HepG2 (cell line): Measurements from ENCODE around the gene COX4I2. TPM values are rescaled to one million over a fixed set of nuclear protein-coding genes. Genes with fewer than 3 reads are reported as not detected.

Experiments used
- EHMT2 ChIP-seq: fragments of 200-600 bp; sonication (generic); IDR thresholded peaks from 2 replicates; pipeline ENCODE4 v1.7.0; 2017; ENCODE audit warnings: antibody characterized with exemption, low read depth, low read length, borderline replicate concordance
- ELF3 ChIP-seq: IDR thresholded peaks from 2 replicates; pipeline ENCODE4 v1.6.1; 2016; ENCODE audit warnings: missing genetic modification reagents, missing compliant biosample characterization
- NCOA2 ChIP-seq: sonication (generic); formaldehyde crosslinking; IDR thresholded peaks from 2 replicates; pipeline ENCODE4 v1.8.0; 2022; ENCODE audit warnings: inconsistent platforms
- PLSCR1 ChIP-seq: sonication (generic); formaldehyde crosslinking; IDR thresholded peaks from 2 replicates; pipeline ENCODE4 v1.5.0; 2020; ENCODE audit warnings: missing genetic modification reagents, mild to moderate bottlenecking, borderline replicate concordance
- STAG1 ChIP-seq: sonication (generic); formaldehyde crosslinking; IDR thresholded peaks from 2 replicates; pipeline ENCODE4 v1.4.0; 2020; ENCODE audit warnings: missing genetic modification reagents
- TFDP1 ChIP-seq: IDR thresholded peaks from 2 replicates; pipeline ENCODE4 v1.6.1; 2016; ENCODE audit warnings: missing compliant biosample characterization, missing genetic modification reagents, borderline replicate concordance
- ZBTB40 ChIP-seq, 2 experiments: fragments of 450-650 bp in 1 of 2; sonication (generic) in 1 of 2; formaldehyde crosslinking in 1 of 2; IDR thresholded peaks; 2 replicates each; pipeline versions ENCODE4 v1.6.1 to v1.8.0; 2016 to 2022; ENCODE audit warnings: antibody characterized with exemption in 1 of 2, mild to moderate bottlenecking in 1 of 2, missing genetic modification reagents in 1 of 2
- ZNF350 ChIP-seq: sonication (generic); formaldehyde crosslinking; IDR thresholded peaks from 2 replicates; pipeline ENCODE4 v1.4.0; 2020; ENCODE audit warnings: mild to moderate bottlenecking, low read depth, missing genetic modification reagents, borderline replicate concordance
- ZNF468 ChIP-seq: sonication (generic); formaldehyde crosslinking; IDR thresholded peaks from 2 replicates; pipeline ENCODE4 v1.8.0; 2022; ENCODE audit warnings: mild to moderate bottlenecking, moderate library complexity, missing genetic modification reagents
- ZNF615 ChIP-seq: sonication (generic); formaldehyde crosslinking; IDR thresholded peaks from 2 replicates; pipeline ENCODE4 v1.5.0; 2020; ENCODE audit warnings: mild to moderate bottlenecking, missing genetic modification reagents, borderline replicate concordance
- ZNF709 ChIP-seq: sonication (generic); formaldehyde crosslinking; IDR thresholded peaks from 2 replicates; pipeline ENCODE4 v1.5.0; 2020; ENCODE audit warnings: mild to moderate bottlenecking, missing genetic modification reagents
- polyA plus RNA-seq, 8 experiments: library from polyadenylated mRNA; depleted of rRNA in 3 of 8; stranded (reverse) in 7 of 8; unstranded in 1 of 8; fragments of >200 nt; fragmentation: Illumina TruSeq in 4 of 8; extraction: Trizol in 4 of 8; gene quantifications; 2 replicates each; pipeline versions ENCODE4 v1.2.1 to v1.2.3, GENCODE V29; 2011 to 2016; ENCODE audit warnings: low read depth in 4 of 8, missing spikeins in 1 of 8, mixed read lengths in 1 of 8; ENCODE audit not compliant: insufficient read depth in 1 of 8
- total RNA-seq, 5 experiments: library from RNA; depleted of rRNA; stranded (reverse); fragments of >200 nt; fragmentation: Illumina TruSeq; extraction: Trizol; gene quantifications; 2 replicates each; pipeline ENCODE4 v1.2.3, GENCODE V29; 2016; ENCODE audit warnings: low read depth in 1 of 5

COX4I2 gene
- total and polyA plus RNA-seq, 2 of the 13 experiments (the other 11 are each of a cell fraction or from before 2014, with no cell fraction given), result 1.1 TPM; not detected in 1

GRCh38 chr20:31605902-31606803 lies 31.6 kb upstream of the COX4I2 start (continued):
- no peak for TF ChIP-seq TFDP1 (CRISPR knock-in tag)
- no peak for TF ChIP-seq NCOA2 (CRISPR knock-in tag)
- TF ChIP-seq ZNF350 (CRISPR knock-in tag), result no peak
- TF ChIP-seq ZNF709, result no peak
- TF ChIP-seq STAG1 (CRISPR knock-in tag), result 0 out of 2 replicates have a peak, but pooled peaks have one; percentile 6
- no peak for TF ChIP-seq ZBTB40 (IDR thresholded peaks at IDR 0.05)
- no peak; the same call in 1 of the 2 replicates for TF ChIP-seq ZBTB40 (CRISPR knock-in tag; IDR thresholded peaks at IDR 0.05)
- no peak for TF ChIP-seq ZNF615 (CRISPR knock-in tag)
- TF ChIP-seq EHMT2, result no peak
- no peak for TF ChIP-seq ZNF468 (CRISPR knock-in tag)
- TF ChIP-seq PLSCR1 (CRISPR knock-in tag), result no peak
- no peak for TF ChIP-seq ELF3
